ENCODE results near the gene ZNF512. TPM values are rescaled to one million over a fixed set of nuclear protein-coding genes. Genes with fewer than 3 reads are reported as not detected.

The ZNF512 gene
- total and polyA plus RNA-seq, 2 of the 13 experiments (the other 11 are each of a cell fraction or from before 2014, with no cell fraction given): 29.8 to 31.0 TPM

GRCh38 chr2:27628767-27629709, 46.2 kb downstream of the ZNF512 start, which contains the start of the genes CCDC121 and GPN1 (continued):
- TF ChIP-seq ZNF333 (CRISPR knock-in tag; IDR thresholded peaks at IDR 0.05; ENCODE audit: borderline replicate concordance): no peak
- TF ChIP-seq PRDM15 (CRISPR knock-in tag; IDR thresholded peaks at IDR 0.05): no peak
- TF ChIP-seq, protein P1, sequence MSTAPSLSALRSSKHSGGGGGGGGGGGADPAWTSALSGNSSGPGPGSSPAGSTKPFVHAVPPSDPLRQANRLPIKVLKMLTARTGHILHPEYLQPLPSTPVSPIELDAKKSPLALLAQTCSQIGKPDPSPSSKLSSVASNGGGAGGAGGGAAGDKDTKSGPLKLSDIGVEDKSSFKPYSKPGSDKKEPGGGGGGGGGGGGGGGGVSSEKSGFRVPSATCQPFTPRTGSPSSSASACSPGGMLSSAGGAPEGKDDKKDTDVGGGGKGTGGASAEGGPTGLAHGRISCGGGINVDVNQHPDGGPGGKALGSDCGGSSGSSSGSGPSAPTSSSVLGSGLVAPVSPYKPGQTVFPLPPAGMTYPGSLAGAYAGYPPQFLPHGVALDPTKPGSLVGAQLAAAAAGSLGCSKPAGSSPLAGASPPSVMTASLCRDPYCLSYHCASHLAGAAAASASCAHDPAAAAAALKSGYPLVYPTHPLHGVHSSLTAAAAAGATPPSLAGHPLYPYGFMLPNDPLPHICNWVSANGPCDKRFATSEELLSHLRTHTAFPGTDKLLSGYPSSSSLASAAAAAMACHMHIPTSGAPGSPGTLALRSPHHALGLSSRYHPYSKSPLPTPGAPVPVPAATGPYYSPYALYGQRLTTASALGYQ (CRISPR knock-in tag; IDR thresholded peaks at IDR 0.05): no peak
- TF ChIP-seq, protein P2, sequence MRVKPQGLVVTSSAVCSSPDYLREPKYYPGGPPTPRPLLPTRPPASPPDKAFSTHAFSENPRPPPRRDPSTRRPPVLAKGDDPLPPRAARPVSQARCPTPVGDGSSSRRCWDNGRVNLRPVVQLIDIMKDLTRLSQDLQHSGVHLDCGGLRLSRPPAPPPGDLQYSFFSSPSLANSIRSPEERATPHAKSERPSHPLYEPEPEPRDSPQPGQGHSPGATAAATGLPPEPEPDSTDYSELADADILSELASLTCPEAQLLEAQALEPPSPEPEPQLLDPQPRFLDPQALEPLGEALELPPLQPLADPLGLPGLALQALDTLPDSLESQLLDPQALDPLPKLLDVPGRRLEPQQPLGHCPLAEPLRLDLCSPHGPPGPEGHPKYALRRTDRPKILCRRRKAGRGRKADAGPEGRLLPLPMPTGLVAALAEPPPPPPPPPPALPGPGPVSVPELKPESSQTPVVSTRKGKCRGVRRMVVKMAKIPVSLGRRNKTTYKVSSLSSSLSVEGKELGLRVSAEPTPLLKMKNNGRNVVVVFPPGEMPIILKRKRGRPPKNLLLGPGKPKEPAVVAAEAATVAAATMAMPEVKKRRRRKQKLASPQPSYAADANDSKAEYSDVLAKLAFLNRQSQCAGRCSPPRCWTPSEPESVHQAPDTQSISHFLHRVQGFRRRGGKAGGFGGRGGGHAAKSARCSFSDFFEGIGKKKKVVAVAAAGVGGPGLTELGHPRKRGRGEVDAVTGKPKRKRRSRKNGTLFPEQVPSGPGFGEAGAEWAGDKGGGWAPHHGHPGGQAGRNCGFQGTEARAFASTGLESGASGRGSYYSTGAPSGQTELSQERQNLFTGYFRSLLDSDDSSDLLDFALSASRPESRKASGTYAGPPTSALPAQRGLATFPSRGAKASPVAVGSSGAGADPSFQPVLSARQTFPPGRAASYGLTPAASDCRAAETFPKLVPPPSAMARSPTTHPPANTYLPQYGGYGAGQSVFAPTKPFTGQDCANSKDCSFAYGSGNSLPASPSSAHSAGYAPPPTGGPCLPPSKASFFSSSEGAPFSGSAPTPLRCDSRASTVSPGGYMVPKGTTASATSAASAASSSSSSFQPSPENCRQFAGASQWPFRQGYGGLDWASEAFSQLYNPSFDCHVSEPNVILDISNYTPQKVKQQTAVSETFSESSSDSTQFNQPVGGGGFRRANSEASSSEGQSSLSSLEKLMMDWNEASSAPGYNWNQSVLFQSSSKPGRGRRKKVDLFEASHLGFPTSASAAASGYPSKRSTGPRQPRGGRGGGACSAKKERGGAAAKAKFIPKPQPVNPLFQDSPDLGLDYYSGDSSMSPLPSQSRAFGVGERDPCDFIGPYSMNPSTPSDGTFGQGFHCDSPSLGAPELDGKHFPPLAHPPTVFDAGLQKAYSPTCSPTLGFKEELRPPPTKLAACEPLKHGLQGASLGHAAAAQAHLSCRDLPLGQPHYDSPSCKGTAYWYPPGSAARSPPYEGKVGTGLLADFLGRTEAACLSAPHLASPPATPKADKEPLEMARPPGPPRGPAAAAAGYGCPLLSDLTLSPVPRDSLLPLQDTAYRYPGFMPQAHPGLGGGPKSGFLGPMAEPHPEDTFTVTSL (CRISPR knock-in tag; IDR thresholded peaks at IDR 0.05; ENCODE audit: borderline replicate concordance): no peak; the same call in 1 of the 2 replicates
- peak; percentile 90 for TF ChIP-seq THAP11 (CRISPR knock-in tag; IDR thresholded peaks at IDR 0.05)
- TF ChIP-seq, protein P3, sequence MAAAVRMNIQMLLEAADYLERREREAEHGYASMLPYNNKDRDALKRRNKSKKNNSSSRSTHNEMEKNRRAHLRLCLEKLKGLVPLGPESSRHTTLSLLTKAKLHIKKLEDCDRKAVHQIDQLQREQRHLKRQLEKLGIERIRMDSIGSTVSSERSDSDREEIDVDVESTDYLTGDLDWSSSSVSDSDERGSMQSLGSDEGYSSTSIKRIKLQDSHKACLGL (CRISPR knock-in tag; IDR thresholded peaks at IDR 0.05): 0 out of 2 replicates have a peak, but pooled peaks have one; percentile 66
- TF ChIP-seq UBTF (CRISPR knock-in tag; IDR thresholded peaks at IDR 0.05): peak; percentile 92
- TF ChIP-seq PHF20 (CRISPR knock-in tag; IDR thresholded peaks at IDR 0.05): peak; percentile 94
- TF ChIP-seq, protein P4, sequence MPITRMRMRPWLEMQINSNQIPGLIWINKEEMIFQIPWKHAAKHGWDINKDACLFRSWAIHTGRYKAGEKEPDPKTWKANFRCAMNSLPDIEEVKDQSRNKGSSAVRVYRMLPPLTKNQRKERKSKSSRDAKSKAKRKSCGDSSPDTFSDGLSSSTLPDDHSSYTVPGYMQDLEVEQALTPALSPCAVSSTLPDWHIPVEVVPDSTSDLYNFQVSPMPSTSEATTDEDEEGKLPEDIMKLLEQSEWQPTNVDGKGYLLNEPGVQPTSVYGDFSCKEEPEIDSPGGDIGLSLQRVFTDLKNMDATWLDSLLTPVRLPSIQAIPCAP (CRISPR knock-in tag; IDR thresholded peaks at IDR 0.05; ENCODE audit: low read depth): 0 out of 2 replicates have a peak, but pooled peaks have one; percentile 36
- peak; percentile 94 for TF ChIP-seq REPIN1 (CRISPR knock-in tag; IDR thresholded peaks at IDR 0.05; ENCODE audit: borderline replicate concordance, low read depth)
- TF ChIP-seq RFXAP (CRISPR knock-in tag; IDR thresholded peaks at IDR 0.05; ENCODE audit: borderline replicate concordance): peak; percentile 60; the same call in 1 of the 2 replicates
